NT2/D1 (cell line): Measurements from ENCODE around the gene LRRN4.

Experiments
- DNase-seq: peaks from one replicate; pipeline ENCODE4 v3.0.0-alpha.2; 2011; ENCODE audit warnings: low read depth, low spot score
- H3K27me3 ChIP-seq: 2 replicates; pipeline ENCODE4 v1.6.0; 2011; ENCODE audit warnings: mild to moderate bottlenecking; ENCODE audit not compliant: insufficient read length, insufficient read depth
- H3K36me3 ChIP-seq: 2 replicates; pipeline ENCODE4 v1.6.1; 2011; ENCODE audit warnings: mild to moderate bottlenecking, low read length, mixed read lengths; ENCODE audit not compliant: insufficient read depth, insufficient read length
- H3K4me1 ChIP-seq: 2 replicates; pipeline ENCODE4 v1.5.1; 2011; ENCODE audit not compliant: insufficient read depth, insufficient read length
- H3K4me3 ChIP-seq: 2 replicates; pipeline ENCODE4 v1.5.1; 2011; ENCODE audit warnings: low read depth; ENCODE audit not compliant: insufficient read length
- H3K9ac ChIP-seq: 2 replicates; pipeline ENCODE4 v1.6.0; 2011; ENCODE audit warnings: low read depth; ENCODE audit not compliant: insufficient read length
- H3K9me3 ChIP-seq: 2 replicates; pipeline ENCODE4 v1.5.1; 2011; ENCODE audit warnings: mild to moderate bottlenecking, low read length; ENCODE audit not compliant: insufficient read depth
- SUZ12 ChIP-seq: IDR thresholded peaks from 2 replicates; pipeline ENCODE4 v1.6.1; 2011; ENCODE audit not compliant: insufficient read length, insufficient read depth; ENCODE audit errors: extremely low read depth
- YY1 ChIP-seq: IDR thresholded peaks from 2 replicates; pipeline ENCODE4 v1.6.1; 2011; ENCODE audit not compliant: insufficient read length, insufficient read depth
- ZNF274 ChIP-seq: IDR thresholded peaks from 2 replicates; pipeline ENCODE4 v1.6.1; 2011; ENCODE audit warnings: mild to moderate bottlenecking, low read depth, low read length

Gene LRRN4

DNA sequence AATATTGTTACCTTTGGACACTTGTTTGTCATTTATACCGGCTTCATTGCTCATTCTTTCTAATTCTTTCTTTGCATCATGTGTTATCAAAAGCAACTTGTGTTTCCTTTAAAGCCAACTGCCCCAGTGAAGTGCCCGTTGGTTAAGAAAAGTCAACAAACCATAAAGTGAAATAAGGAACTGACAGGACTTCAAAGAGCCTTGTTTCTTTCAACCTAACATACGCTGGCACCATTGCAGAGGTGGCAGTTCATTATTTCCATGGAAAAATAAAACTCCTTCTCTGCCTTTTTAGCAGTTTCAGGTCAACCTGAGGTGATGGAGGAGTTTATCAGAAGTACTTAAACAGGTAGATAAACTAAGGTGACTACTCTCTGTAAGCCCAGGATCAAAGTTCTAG is 40.2 kb upstream of the LRRN4 start:
- DNase-seq = no peak
- no peaks in the 10 kb centered on the region for H3K4me1 ChIP-seq
- H3K4me3 ChIP-seq = no peak overlapping the region
- H3K27me3 ChIP-seq = no peaks in the 10 kb centered on the region
- no peak overlapping the region for H3K9ac ChIP-seq
- peaks cover 5% of the 10 kb centered on the region for H3K36me3 ChIP-seq
- no peaks in the 10 kb centered on the region for H3K9me3 ChIP-seq
- no peak for TF ChIP-seq YY1
- TF ChIP-seq ZNF274 = no peak

DNA sequence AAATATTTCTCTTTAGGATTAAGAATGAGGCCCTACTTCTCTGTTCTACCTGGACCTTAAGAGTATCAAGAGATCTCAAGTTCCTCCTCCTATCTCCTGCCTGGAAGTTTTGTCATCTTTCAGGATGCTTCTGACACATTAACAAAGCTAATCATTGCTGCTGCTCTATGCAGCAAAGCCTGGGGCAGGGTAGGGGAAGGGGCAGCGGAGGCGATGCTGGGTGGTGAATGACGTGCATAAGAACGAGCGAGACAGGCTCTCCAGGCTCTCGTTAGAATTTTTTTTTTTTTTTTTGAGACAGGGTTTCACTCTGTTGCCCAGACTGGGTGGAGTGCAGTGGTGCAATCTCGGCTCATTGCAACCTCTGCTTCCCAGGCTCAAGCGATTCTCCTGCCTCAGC is 37.8 kb upstream of the LRRN4 start:
- peaks cover 9% of the 10 kb centered on the region for H3K36me3 ChIP-seq
- no peak for DNase-seq
- TF ChIP-seq SUZ12 (no peak), YY1 (no peak), ZNF274 (no peak)

DNA sequence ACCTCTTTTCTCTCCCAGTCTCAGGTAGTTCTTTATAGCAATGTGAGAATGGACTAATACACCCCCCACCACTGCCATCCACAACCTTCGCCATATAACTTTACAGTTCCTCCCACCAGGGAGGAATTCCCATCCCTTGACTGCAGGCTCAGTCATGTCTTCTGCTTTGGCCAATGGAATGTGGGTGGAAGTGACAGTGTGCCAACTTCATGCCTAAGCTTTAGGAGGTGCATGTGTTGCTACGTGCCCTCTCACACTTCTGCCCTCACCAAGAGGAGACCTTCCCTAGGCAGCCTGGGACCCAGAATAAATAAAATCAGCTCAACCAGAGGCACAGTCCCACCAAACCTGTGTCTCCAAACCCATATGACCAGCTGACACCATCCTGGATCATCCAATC is 33.0 kb upstream of the LRRN4 start:
- H3K4me3 ChIP-seq = no peak overlapping the region
- no peaks in the 10 kb centered on the region for H3K9me3 ChIP-seq
- no peaks in the 10 kb centered on the region for H3K27me3 ChIP-seq
- TF ChIP-seq YY1 = no peak
- no peak for TF ChIP-seq ZNF274
- no peak for TF ChIP-seq SUZ12
- H3K4me1 ChIP-seq = no peaks in the 10 kb centered on the region
- no peak for DNase-seq
- H3K36me3 ChIP-seq = peaks cover 13% of the 10 kb centered on the region
- H3K9ac ChIP-seq = no peak overlapping the region

More for the DNA sequence above, 37.8 kb upstream of the LRRN4 start:
- H3K27me3 ChIP-seq = no peaks in the 10 kb centered on the region
- no peaks in the 10 kb centered on the region for H3K4me1 ChIP-seq
- no peaks in the 10 kb centered on the region for H3K9me3 ChIP-seq
- H3K9ac ChIP-seq = no peak overlapping the region
- no peak overlapping the region for H3K4me3 ChIP-seq

DNA sequence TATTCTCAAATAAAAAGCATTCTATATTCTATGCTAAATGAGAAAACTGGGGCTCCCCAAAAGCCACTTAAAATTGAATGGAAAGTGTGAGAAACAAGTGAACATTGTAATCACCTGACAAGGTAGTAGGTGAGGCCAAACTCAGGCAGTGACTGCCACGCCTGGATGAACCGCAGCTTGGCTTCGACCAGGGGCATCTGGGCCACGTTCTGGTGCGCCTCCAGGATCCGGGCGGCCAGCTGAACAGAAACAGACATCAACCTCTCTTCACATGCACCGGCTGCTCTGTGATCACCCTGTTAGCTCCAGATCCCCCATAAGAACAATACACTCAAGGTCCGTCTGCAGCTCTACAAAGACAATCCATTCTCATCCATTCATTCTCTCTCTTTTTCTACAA is 30.1 kb upstream of the LRRN4 start:
- no peak for TF ChIP-seq YY1
- no peak for TF ChIP-seq SUZ12
- TF ChIP-seq ZNF274 = no peak
- no peaks in the 10 kb centered on the region for H3K9me3 ChIP-seq
- no peak for DNase-seq
- no peak overlapping the region for H3K4me3 ChIP-seq
- peaks cover 9% of the 10 kb centered on the region for H3K36me3 ChIP-seq
- H3K4me1 ChIP-seq = no peaks in the 10 kb centered on the region
- H3K9ac ChIP-seq = no peak overlapping the region
- H3K27me3 ChIP-seq = no peaks in the 10 kb centered on the region

DNA sequence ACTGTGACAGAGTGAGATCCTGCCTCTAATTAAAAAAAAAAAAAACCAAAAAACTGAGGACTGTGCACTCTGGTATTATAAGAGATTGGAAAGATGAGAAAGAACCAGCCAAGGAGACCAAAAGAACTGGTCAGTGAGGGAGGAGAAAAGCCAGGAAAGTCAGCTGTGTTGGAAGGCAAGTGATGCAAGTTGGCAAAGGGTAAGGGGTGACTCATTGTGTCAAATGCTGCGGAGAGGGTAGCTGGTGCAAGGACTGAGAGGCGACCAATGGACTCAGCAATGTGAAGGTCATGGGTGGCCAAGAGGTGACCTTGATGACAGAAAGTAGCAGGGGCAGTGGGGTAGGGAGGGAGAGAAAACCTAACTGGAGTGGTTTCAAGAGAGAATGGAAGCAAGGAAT is 27.4 kb upstream of the LRRN4 start:
- TF ChIP-seq SUZ12 = no peak
- TF ChIP-seq ZNF274 = no peak
- no peak for TF ChIP-seq YY1
- Histone ChIP-seq H3K36me3 (peaks cover 13% of the 10 kb centered on the region), H3K9ac (no peak overlapping the region), H3K4me3 (no peak overlapping the region), H3K9me3 (no peaks in the 10 kb centered on the region), H3K4me1 (no peaks in the 10 kb centered on the region), H3K27me3 (no peaks in the 10 kb centered on the region)
- no peak for DNase-seq

DNA sequence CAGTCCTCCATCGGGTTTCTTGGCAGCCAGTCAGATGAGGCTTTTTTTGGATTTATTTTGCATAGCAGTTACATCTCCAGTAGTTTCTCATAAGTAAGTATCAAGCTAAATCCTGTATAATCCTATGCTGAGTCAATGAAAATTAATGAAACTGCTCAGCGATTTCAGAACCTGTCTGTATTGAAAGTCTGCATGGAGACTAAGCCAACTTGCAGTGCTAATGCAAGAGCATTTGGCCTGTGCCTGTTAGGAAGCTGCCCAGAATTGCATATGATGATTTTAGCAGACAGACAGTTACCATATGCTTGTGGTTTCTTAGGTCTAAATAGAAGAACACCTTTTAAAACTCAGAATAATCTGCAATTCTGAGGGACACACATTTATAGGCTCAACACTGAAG is 25.2 kb upstream of the LRRN4 start:
- no peak for TF ChIP-seq ZNF274
- no peak for TF ChIP-seq SUZ12
- no peak for TF ChIP-seq YY1
- H3K4me1 ChIP-seq = no peaks in the 10 kb centered on the region
- H3K4me3 ChIP-seq = no peak overlapping the region
- no peak for DNase-seq
- H3K27me3 ChIP-seq = no peaks in the 10 kb centered on the region
- H3K9ac ChIP-seq = no peak overlapping the region
- peaks cover 11% of the 10 kb centered on the region for H3K36me3 ChIP-seq
- H3K9me3 ChIP-seq = no peaks in the 10 kb centered on the region

DNA sequence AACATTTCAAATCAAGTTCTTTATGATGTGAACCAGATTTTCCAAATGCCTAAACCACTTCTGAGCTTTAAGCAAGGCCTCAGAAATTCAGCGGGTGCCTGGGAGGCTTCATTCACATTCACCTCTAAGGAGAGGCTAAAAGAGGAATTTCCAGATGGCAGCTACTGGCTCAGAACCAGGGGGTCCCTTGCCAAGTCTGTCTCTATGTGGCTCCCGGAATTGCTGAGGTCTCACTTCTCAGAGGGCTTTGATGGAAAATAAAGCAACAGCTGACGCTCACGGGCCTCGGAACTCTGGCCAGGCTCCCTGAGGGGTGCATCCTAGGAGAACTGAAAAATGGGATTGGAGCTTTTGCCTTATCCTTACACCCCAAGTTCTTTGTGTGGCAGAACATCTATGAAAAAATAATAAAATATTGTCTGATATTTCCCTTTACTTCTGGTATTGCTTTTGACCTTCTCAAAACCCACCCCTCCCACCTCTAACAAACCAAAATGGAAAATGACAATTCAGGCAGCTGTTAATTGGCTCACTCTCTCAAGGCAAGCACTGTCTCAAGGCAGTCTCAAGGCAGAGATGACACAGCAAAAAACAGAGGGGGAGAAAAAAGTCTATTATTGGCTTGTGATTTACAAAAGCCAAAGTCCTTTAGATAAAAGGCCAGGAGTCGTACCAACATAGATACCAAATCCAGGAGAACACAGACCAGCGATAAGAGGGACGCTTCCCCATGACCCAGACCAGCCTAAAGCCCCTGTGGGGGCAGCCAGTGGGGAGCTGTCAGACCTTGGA is 21.8 kb upstream of the LRRN4 start:
- peaks cover 11% of the 10 kb centered on the region for H3K36me3 ChIP-seq
- no peak for DNase-seq

More for the DNA sequence above, 21.8 kb upstream of the LRRN4 start:
- TF ChIP-seq SUZ12 = no peak
- no peak for TF ChIP-seq YY1
- no peak for TF ChIP-seq ZNF274
- H3K9me3 ChIP-seq = no peaks in the 10 kb centered on the region
- H3K27me3 ChIP-seq = no peaks in the 10 kb centered on the region
- no peaks in the 10 kb centered on the region for H3K4me1 ChIP-seq
- H3K4me3 ChIP-seq = no peak overlapping the region
- H3K9ac ChIP-seq = no peak overlapping the region
